ENCODE measurements around the gene FETUB. TPM values are rescaled to one million over a fixed set of nuclear protein-coding genes. Genes with fewer than 3 reads are reported as not detected.

The FETUB gene
- total and polyA plus RNA-seq, 2 of the 8 experiments (the other 6 are each of a cell fraction or from before 2014, with no cell fraction given) = 0.15 TPM; not detected in 1

GRCh38 chr3:186621894-186622650, 18.1 kb upstream of the FETUB start:
- Histone ChIP-seq H4K20me1 (replicated peaks in 1 of 2; ENCODE audit: control insufficient read depth in 1 of 2, insufficient read depth in 2 of 2, low read length in 2 of 2) (no peaks in the 10 kb centered on the region), H3K9ac (replicated peaks in 1 of 4; ENCODE audit: extremely low read depth in 1 of 4, low read depth in 3 of 4, low read length in 3 of 4) (no peak overlapping the region), H3K79me1 (ENCODE audit: low read depth, low read length) (no peaks in the 10 kb centered on the region), H4K5ac (ENCODE audit: insufficient read length, low read depth, low read length) (no peak overlapping the region), H3K23ac (ENCODE audit: insufficient read length) (no peak overlapping the region), H3K27me3 (replicated peaks in 1 of 4; ENCODE audit: control insufficient read depth in 3 of 4, extremely low read depth in 1 of 4, insufficient read depth in 3 of 4, low read length in 3 of 4) (peaks cover 0 to 2% (median 0%) of the 10 kb centered on the region in 4 experiments; a peak in 1 of 7 replicates), H2BK5ac (ENCODE audit: low read depth, low read length) (no peak overlapping the region), H2AFZ (ENCODE audit: low read length) (no peak overlapping the region), H3K4me1 (replicated peaks in 1 of 4; ENCODE audit: control insufficient read depth in 3 of 4, insufficient read depth in 4 of 4, low read length in 3 of 4) (peaks cover 0 to 3% (median 2%) of the 10 kb centered on the region in 4 experiments; a peak in 2 of 7 replicates), H3K4me2 (ENCODE audit: insufficient read depth in 1 of 2, low read depth in 2 of 2, low read length in 2 of 2) (no peak overlapping the region), H4K91ac (replicated peaks; ENCODE audit: insufficient read length, low read length) (no peak overlapping the region), H3K27ac (ENCODE audit: low read depth, low read length) (no peak overlapping the region), H3K4me3 (ENCODE audit: extremely low read depth in 1 of 4, insufficient read depth in 2 of 4, low read depth in 3 of 4, low read length in 4 of 4) (no peak overlapping the region), H3K4ac (replicated peaks; ENCODE audit: insufficient read length, low read depth, low read length) (no peak overlapping the region), H3K79me2 (ENCODE audit: control insufficient read depth in 1 of 2, insufficient read depth in 2 of 2, low read length in 2 of 2) (no peaks in the 10 kb centered on the region), H3K14ac (ENCODE audit: insufficient read length) (no peak overlapping the region), H2BK20ac (ENCODE audit: low read length) (no peak overlapping the region), H3K9me3 (ENCODE audit: insufficient read depth in 2 of 2, low read depth in 1 of 2, low read length in 1 of 2) (no peaks in the 10 kb centered on the region), H3K18ac (ENCODE audit: extremely low read depth, low read length) (no peak overlapping the region), H2AK5ac (ENCODE audit: low read depth, low read length) (no peak overlapping the region), H3K56ac (replicated peaks; ENCODE audit: insufficient read length, low read depth, low read length) (no peak overlapping the region), H2BK15ac (ENCODE audit: low read length) (no peak overlapping the region), H3K23me2 (ENCODE audit: low read depth, low read length) (peaks cover 1% of the 10 kb centered on the region; the same call in 1 of the 2 replicates), H4K8ac (ENCODE audit: extremely low read depth, insufficient read depth, low read length) (no peak overlapping the region), H2BK12ac (ENCODE audit: low read depth, low read length) (no peak overlapping the region), H3K36me3 (ENCODE audit: control insufficient read depth in 2 of 4, insufficient read depth in 4 of 4, low read length in 3 of 4) (no peaks in the 10 kb centered on the region), H2BK120ac (replicated peaks; ENCODE audit: low read depth, low read length) (no peak overlapping the region)
- POLR2A ChIA-PET (ENCODE audit: partially characterized antibody) = interaction anchor here (1.5 to 3.5 kb wide), 2 partner anchors 162 kb away, joined by 4 to 17 read pairs; partner anchors contain the start of gene EIF4A2
- WGBS, 2 experiments (ENCODE audit: extremely low coverage in 1 of 2, insufficient coverage in 1 of 2, insufficient read length in 1 of 2, insufficient replicate concordance in 2 of 2, low coverage in 1 of 2, low lambda C conversion rate in 2 of 2, missing lambda C conversion rate in 1 of 2) = 92% methylated on average over 7 of the region's 7 CpGs; no CpG with 5 or more reads in 1 of the 2 experiments
- CTCF ChIA-PET (ENCODE audit: partially characterized antibody) = interaction anchor here (0.7 to 6.1 kb wide), 6 partner anchors 7 to 200 kb away, joined by 3 to 67 read pairs (median 4); partner anchors contain the start of gene AHSG
- DNase-seq (ENCODE audit: low read depth in 1 of 2, low spot score in 2 of 2) (no peak), FAIRE-seq (no peak)
- TF ChIP-seq KDM4A (IDR thresholded peaks at IDR 0.05; ENCODE audit: low read depth, low read length, severe bottlenecking) (no peak), GTF2F1 (IDR thresholded peaks at IDR 0.05; ENCODE audit: borderline replicate concordance, low read depth, low read length) (no peak), SAP30 (IDR thresholded peaks at IDR 0.05; ENCODE audit: insufficient read depth, insufficient replicate concordance, low read length) (no peak), BRCA1 (IDR thresholded peaks at IDR 0.05; ENCODE audit: low read depth, low read length) (no peak), SP4 (IDR thresholded peaks at IDR 0.05; ENCODE audit: low read length) (no peak), ATF2 (IDR thresholded peaks at IDR 0.05; ENCODE audit: low read length) (no peak), CHD2 (IDR thresholded peaks at IDR 0.05; ENCODE audit: low read length) (no peak), SRF (IDR thresholded peaks at IDR 0.05; ENCODE audit: low read depth, low read length) (no peak), CBX5 (IDR thresholded peaks at IDR 0.05; ENCODE audit: low read depth, low read length) (no peak), ZNF274 (IDR thresholded peaks at IDR 0.05; ENCODE audit: borderline replicate concordance, extremely low read depth, low read length) (no peak), TCF12 (IDR thresholded peaks at IDR 0.05; ENCODE audit: low read depth, low read length) (no peak)
